Measurements from ENCODE around the gene SPTBN4.
"Not testable (repeated sequence)": the region's sequence is repeated elsewhere in the genome, so short reads cannot be mapped to it uniquely, and the experiment has no call there.

Gene SPTBN4

GRCh38 chr19:40497214-40497613, 30.4 kb downstream of the SPTBN4 start:
- no peaks in the 10 kb centered on the region for H3K9me3 ChIP-seq (ENCODE audit: insufficient read depth, low read length)
- H3K4me3 ChIP-seq (ENCODE audit: insufficient read depth, low read length, poor library complexity, severe bottlenecking) = no peak overlapping the region
- H3K79me2 ChIP-seq (ENCODE audit: insufficient read depth, low read length) = no peaks in the 10 kb centered on the region
- no peaks in the 10 kb centered on the region for H4K20me1 ChIP-seq (ENCODE audit: low read depth, low read length)
- no peak for TF ChIP-seq EZH2phosphoT487 (conservative IDR thresholded peaks at IDR 0.05; ENCODE audit: low read length)
- no peak overlapping the region for H3K27ac ChIP-seq (ENCODE audit: low read depth, low read length)
- no peaks in the 10 kb centered on the region for H3K36me3 ChIP-seq (ENCODE audit: low read length)
- H2AFZ ChIP-seq (ENCODE audit: low read depth, low read length, severe bottlenecking) = no peak overlapping the region
- no peaks in the 10 kb centered on the region for H3F3A ChIP-seq (ENCODE audit: insufficient read depth)
- H3K4me2 ChIP-seq (ENCODE audit: low read depth, low read length, poor library complexity, severe bottlenecking) = no peak overlapping the region
- H3K9ac ChIP-seq (ENCODE audit: low read length) = no peak overlapping the region
- H3K27me3 ChIP-seq (ENCODE audit: low read length) = no peaks in the 10 kb centered on the region
- H3K9me2 ChIP-seq (replicated peaks; ENCODE audit: insufficient read depth, low read length) = no peaks in the 10 kb centered on the region

GRCh38 chr19:40499320-40499719, 32.5 kb downstream of the SPTBN4 start:
- H3K9me2 ChIP-seq (replicated peaks; ENCODE audit: insufficient read depth, low read length) = no peaks in the 10 kb centered on the region
- H3K36me3 ChIP-seq (ENCODE audit: low read length) = no peaks in the 10 kb centered on the region
- H3K4me3 ChIP-seq (ENCODE audit: insufficient read depth, low read length, poor library complexity, severe bottlenecking) = no peak overlapping the region
- no peaks in the 10 kb centered on the region for H3F3A ChIP-seq (ENCODE audit: insufficient read depth)
- no peaks in the 10 kb centered on the region for H4K20me1 ChIP-seq (ENCODE audit: low read depth, low read length)
- no peak overlapping the region for H3K9ac ChIP-seq (ENCODE audit: low read length)
- no peaks in the 10 kb centered on the region for H3K9me3 ChIP-seq (ENCODE audit: insufficient read depth, low read length)
- H3K4me2 ChIP-seq (ENCODE audit: low read depth, low read length, poor library complexity, severe bottlenecking) = no peak overlapping the region
- H3K27ac ChIP-seq (ENCODE audit: low read depth, low read length) = no peak overlapping the region
- no peaks in the 10 kb centered on the region for H3K79me2 ChIP-seq (ENCODE audit: insufficient read depth, low read length)
- no peak for TF ChIP-seq EZH2phosphoT487 (conservative IDR thresholded peaks at IDR 0.05; ENCODE audit: low read length)
- TF ChIP-seq CTCF (IDR thresholded peaks at IDR 0.05; ENCODE audit: insufficient read depth, low read length, poor library complexity, severe bottlenecking) = no peak
- H2AFZ ChIP-seq (ENCODE audit: low read depth, low read length, severe bottlenecking) = no peak overlapping the region
- no peaks in the 10 kb centered on the region for H3K27me3 ChIP-seq (ENCODE audit: low read length)

- H3F3A ChIP-seq (ENCODE audit: insufficient read depth); H3K4me3 ChIP-seq (ENCODE audit: insufficient read depth, low read length, poor library complexity, severe bottlenecking); H3K9me3 ChIP-seq (ENCODE audit: insufficient read depth, low read length); H3K27ac ChIP-seq (ENCODE audit: low read depth, low read length); H3K9me2 ChIP-seq (replicated peaks; ENCODE audit: insufficient read depth, low read length); H3K79me2 ChIP-seq (ENCODE audit: insufficient read depth, low read length); H3K9ac ChIP-seq (ENCODE audit: low read length); H4K20me1 ChIP-seq (ENCODE audit: low read depth, low read length); H3K27me3 ChIP-seq (ENCODE audit: low read length); H3K36me3 ChIP-seq (ENCODE audit: low read length); H2AFZ ChIP-seq (ENCODE audit: low read depth, low read length, severe bottlenecking); H3K4me2 ChIP-seq (ENCODE audit: low read depth, low read length, poor library complexity, severe bottlenecking): not testable (repeated sequence)
Observed at GRCh38 chr19:40500678-40501530, 34.1 kb downstream of the SPTBN4 start.

GRCh38 chr19:40501599-40501998, 34.8 kb downstream of the SPTBN4 start:
- no peak overlapping the region for H3K4me3 ChIP-seq (ENCODE audit: insufficient read depth, low read length, poor library complexity, severe bottlenecking)
- no peak overlapping the region for H3K27ac ChIP-seq (ENCODE audit: low read depth, low read length)
- no peaks in the 10 kb centered on the region for H3K36me3 ChIP-seq (ENCODE audit: low read length)
- TF ChIP-seq CTCF (IDR thresholded peaks at IDR 0.05; ENCODE audit: insufficient read depth, low read length, poor library complexity, severe bottlenecking) = no peak
- no peak for TF ChIP-seq EZH2phosphoT487 (conservative IDR thresholded peaks at IDR 0.05; ENCODE audit: low read length)
- no peaks in the 10 kb centered on the region for H3K9me3 ChIP-seq (ENCODE audit: insufficient read depth, low read length)
- H3K4me2 ChIP-seq (ENCODE audit: low read depth, low read length, poor library complexity, severe bottlenecking) = no peak overlapping the region
- H2AFZ ChIP-seq (ENCODE audit: low read depth, low read length, severe bottlenecking) = no peak overlapping the region
- no peaks in the 10 kb centered on the region for H3F3A ChIP-seq (ENCODE audit: insufficient read depth)
- no peak overlapping the region for H3K9ac ChIP-seq (ENCODE audit: low read length)
- no peaks in the 10 kb centered on the region for H3K79me2 ChIP-seq (ENCODE audit: insufficient read depth, low read length)
- no peaks in the 10 kb centered on the region for H3K27me3 ChIP-seq (ENCODE audit: low read length)
- no peaks in the 10 kb centered on the region for H3K9me2 ChIP-seq (replicated peaks; ENCODE audit: insufficient read depth, low read length)
- no peaks in the 10 kb centered on the region for H4K20me1 ChIP-seq (ENCODE audit: low read depth, low read length)

Data from SU-DHL-6 (cell line).